Loucy (cell line): Measurements from ENCODE around the gene TSPAN9.

Experiments used
- H2AFZ ChIP-seq: fragments of 200-600 bp; sonication (generic); 2 replicates; pipeline ENCODE4 v1.6.0; 2016; ENCODE audit warnings: antibody characterized with exemption, mild to moderate bottlenecking, low read length, moderate library complexity
- H3F3A ChIP-seq: fragments of 200-600 bp; 2 replicates; pipeline ENCODE4 v1.6.0; 2016; ENCODE audit warnings: antibody characterized with exemption, low read depth, mild to moderate bottlenecking
- H3K27me3 ChIP-seq: fragments of 200-600 bp; sonication (generic); 2 replicates; pipeline ENCODE4 v1.6.1; 2014; ENCODE audit warnings: low read length, mild to moderate bottlenecking; ENCODE audit not compliant: insufficient read depth, poor library complexity, severe bottlenecking
- H3K36me3 ChIP-seq: fragments of 200-600 bp; sonication (generic); 2 replicates; pipeline ENCODE4 v1.6.1; 2016; ENCODE audit warnings: low read length; ENCODE audit not compliant: insufficient read depth
- H3K4me1 ChIP-seq: fragments of 200-600 bp; sonication (generic); 2 replicates; pipeline ENCODE4 v1.5.1; 2014; ENCODE audit warnings: low read length, mild to moderate bottlenecking; ENCODE audit not compliant: insufficient read depth, poor library complexity, severe bottlenecking
- H3K4me2 ChIP-seq: fragments of 200-600 bp; sonication (generic); 2 replicates; pipeline ENCODE4 v1.6.0; 2014; ENCODE audit warnings: antibody characterized with exemption, low read length, low read depth, mild to moderate bottlenecking; ENCODE audit not compliant: poor library complexity, severe bottlenecking
- H3K4me3 ChIP-seq: fragments of 200-600 bp; sonication (generic); 2 replicates; pipeline ENCODE4 v1.5.1; 2014; ENCODE audit warnings: low read length, mild to moderate bottlenecking, mixed read lengths; ENCODE audit not compliant: poor library complexity, severe bottlenecking
- H3K79me2 ChIP-seq: fragments of 200-600 bp; sonication (generic); 2 replicates; pipeline ENCODE4 v1.6.1; 2014; ENCODE audit warnings: low read length; ENCODE audit not compliant: insufficient read depth
- H3K9ac ChIP-seq: fragments of 200-600 bp; sonication (generic); 2 replicates; pipeline ENCODE4 v1.6.0; 2014; ENCODE audit warnings: mild to moderate bottlenecking, low read depth, low read length, moderate library complexity; ENCODE audit not compliant: poor library complexity, severe bottlenecking
- H3K9me2 ChIP-seq: fragments of 200-600 bp; sonication (generic); replicated peaks from 2 replicates; pipeline ENCODE4 v1.6.1; 2016; ENCODE audit warnings: low read depth, low read length, mixed read lengths
- H3K9me3 ChIP-seq: fragments of 200-600 bp; sonication (generic); 2 replicates; pipeline ENCODE4 v1.6.1; 2014; ENCODE audit warnings: mild to moderate bottlenecking, antibody characterized with exemption, low read length, low read depth; ENCODE audit not compliant: insufficient read depth
- H4K20me1 ChIP-seq: fragments of 200-600 bp; sonication (generic); 2 replicates; pipeline ENCODE4 v1.6.0; 2014; ENCODE audit warnings: antibody characterized with exemption, low read length, mild to moderate bottlenecking; ENCODE audit not compliant: insufficient read depth, poor library complexity, severe bottlenecking
- CTCF ChIP-seq: fragments of 200-600 bp; sonication (generic); conservative IDR thresholded peaks from 2 replicates; pipeline ENCODE4 v1.5.1; 2014; ENCODE audit warnings: mild to moderate bottlenecking, antibody characterized with exemption, low read length
- EZH2phosphoT487 ChIP-seq: fragments of 200-600 bp; IDR thresholded peaks from 2 replicates; pipeline ENCODE4 v1.6.1; 2018; ENCODE audit warnings: antibody characterized with exemption, mild to moderate bottlenecking, moderate library complexity, borderline replicate concordance

The TSPAN9 gene

GRCh38 chr12:3105690-3106479 lies 28.7 kb downstream of the TSPAN9 start:
- Histone ChIP-seq H3F3A (no peaks in the 10 kb centered on the region), H3K9me2 (no peaks in the 10 kb centered on the region), H3K4me3 (no peak overlapping the region), H2AFZ (no peak overlapping the region), H3K4me2 (no peak overlapping the region), H3K9ac (no peak overlapping the region), H3K79me2 (no peaks in the 10 kb centered on the region), H3K27me3 (no peaks in the 10 kb centered on the region), H4K20me1 (no peaks in the 10 kb centered on the region), H3K9me3 (no peaks in the 10 kb centered on the region), H3K36me3 (no peaks in the 10 kb centered on the region), H3K4me1 (no peaks in the 10 kb centered on the region)
- TF ChIP-seq CTCF (no peak), EZH2phosphoT487 (no peak)

GRCh38 chr12:3106579-3106978 lies 29.4 kb downstream of the TSPAN9 start:
- Histone ChIP-seq H3K4me2 (no peak overlapping the region), H3K4me1 (no peaks in the 10 kb centered on the region), H3K36me3 (no peaks in the 10 kb centered on the region), H3K79me2 (no peaks in the 10 kb centered on the region), H2AFZ (no peak overlapping the region), H3K9me2 (no peaks in the 10 kb centered on the region), H4K20me1 (no peaks in the 10 kb centered on the region), H3K27me3 (no peaks in the 10 kb centered on the region), H3K4me3 (no peak overlapping the region), H3K9me3 (no peaks in the 10 kb centered on the region), H3F3A (no peaks in the 10 kb centered on the region), H3K9ac (no peak overlapping the region)
- no peak for TF ChIP-seq CTCF
- no peak for TF ChIP-seq EZH2phosphoT487

GRCh38 chr12:3107071-3107583 lies 29.9 kb downstream of the TSPAN9 start:
- Histone ChIP-seq H3K9ac (no peak overlapping the region), H3F3A (no peaks in the 10 kb centered on the region), H3K36me3 (no peaks in the 10 kb centered on the region), H3K27me3 (no peaks in the 10 kb centered on the region), H3K4me1 (no peaks in the 10 kb centered on the region), H3K4me2 (no peak overlapping the region), H3K79me2 (no peaks in the 10 kb centered on the region), H4K20me1 (no peaks in the 10 kb centered on the region), H3K9me2 (no peaks in the 10 kb centered on the region), H3K4me3 (no peak overlapping the region), H2AFZ (no peak overlapping the region), H3K9me3 (no peaks in the 10 kb centered on the region)
- TF ChIP-seq CTCF (no peak), EZH2phosphoT487 (no peak)
